T-helper 9 cell (primary cell): ENCODE measurements around the gene KLKB1.

Experiments
- DNase-seq: peaks from one replicate; pipeline ENCODE4 v3.0.0-alpha.2; 2020
- total RNA-seq, 2 donors: gene quantifications; one replicate each; lab custom pipeline; 2026; lab: John Stamatoyannopoulos, UW

KLKB1 gene
- 0 to 0.14 reads per million in 2 donors for total RNA-seq

DNA sequence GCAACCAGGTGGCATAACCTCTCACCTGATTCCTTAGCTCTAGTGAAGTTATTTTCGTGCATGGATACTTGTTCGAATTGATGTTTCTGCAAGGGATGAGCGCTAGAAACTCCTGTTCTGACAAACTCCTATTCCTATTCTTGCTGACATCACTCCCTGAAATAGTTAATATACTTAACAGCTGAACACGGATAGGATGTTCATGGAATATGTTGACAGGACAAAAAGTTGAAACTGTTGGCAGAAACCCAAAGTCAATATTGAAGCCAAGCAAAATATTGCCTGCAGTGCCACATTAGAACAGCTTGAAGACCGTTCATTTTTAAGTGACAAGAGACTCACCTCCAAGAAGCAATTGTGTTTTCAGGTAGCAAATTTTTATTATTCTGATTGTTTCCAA is at the start of gene KLKB1:
KLKB1 (plus strand) TSS at position 287 of the 400 bp plus-strand sequence. CDS start 689 bp downstream, outside the sequence.
- DNase-seq = no peak

DNA sequence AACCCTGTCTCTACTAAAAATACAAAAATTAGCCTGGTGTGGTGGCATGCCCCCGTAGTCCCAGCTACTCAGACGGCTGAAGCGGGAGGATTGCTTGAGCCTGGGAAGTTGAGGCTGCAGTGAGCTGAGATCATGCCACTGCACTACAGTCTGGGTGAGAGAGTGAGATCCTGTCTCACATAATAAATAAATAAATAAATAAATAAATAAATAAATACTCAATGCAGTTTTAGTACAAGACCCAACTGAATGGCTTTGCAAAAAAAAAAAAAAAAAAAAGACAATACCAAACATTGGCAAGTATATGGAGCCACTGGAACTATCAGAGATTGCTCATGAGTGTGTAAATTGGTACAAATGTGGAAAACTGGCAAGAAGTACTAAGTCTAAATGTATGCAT is 39.2 kb upstream of the KLKB1 start:
- DNase-seq = no peak

DNA sequence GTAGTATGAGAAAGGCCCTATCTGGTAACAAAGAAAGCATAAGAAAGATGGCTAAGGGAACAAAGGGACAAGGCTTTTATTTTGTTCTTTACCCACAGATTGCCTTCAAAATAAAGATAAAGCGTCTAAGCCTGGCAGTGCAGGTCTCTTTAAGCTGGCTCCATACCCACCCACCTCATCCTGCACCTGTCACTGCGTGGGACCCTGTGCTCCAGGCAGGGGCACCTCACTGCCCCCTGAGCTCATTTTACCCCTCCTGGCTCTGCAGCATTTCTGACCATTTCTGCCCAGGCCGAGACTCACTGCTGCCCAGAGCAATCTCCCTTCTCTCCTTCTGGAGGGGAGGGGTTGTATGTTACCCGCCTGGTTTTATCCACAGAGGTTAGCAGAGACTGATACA is 37.7 kb upstream of the KLKB1 start:
- DNase-seq = no peak

DNA sequence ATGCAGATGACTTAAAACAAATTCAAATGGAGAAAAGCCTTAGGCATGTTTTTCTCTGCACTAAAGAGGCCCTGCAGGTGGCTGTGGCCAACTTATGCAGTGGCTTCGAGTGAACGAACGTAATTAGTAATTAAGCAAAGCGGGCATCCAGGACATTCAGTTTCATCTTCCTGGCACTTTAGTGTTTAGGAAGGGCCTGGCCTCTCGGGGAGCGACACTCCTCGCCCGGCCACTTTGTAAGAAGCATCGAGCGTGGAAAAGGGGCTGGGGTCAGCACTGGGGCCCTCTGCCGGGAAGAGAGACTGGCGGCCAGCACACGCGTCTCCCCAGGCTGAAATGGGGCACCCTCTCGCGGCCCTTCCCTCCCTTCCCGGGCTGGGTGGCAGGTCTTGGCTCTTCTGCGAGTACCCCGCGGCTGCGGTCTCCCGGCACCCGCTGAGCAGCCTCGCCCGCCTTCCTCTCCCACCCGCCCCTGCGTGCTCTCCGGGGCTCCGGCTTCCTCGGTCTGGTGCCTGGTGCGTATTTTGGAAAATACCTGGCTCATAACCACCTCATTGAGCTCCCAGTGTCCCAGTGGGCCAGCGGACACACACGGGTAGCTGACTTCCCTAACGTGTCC is 36.6 kb upstream of the KLKB1 start:
- peak; percentile 36 for DNase-seq

DNA sequence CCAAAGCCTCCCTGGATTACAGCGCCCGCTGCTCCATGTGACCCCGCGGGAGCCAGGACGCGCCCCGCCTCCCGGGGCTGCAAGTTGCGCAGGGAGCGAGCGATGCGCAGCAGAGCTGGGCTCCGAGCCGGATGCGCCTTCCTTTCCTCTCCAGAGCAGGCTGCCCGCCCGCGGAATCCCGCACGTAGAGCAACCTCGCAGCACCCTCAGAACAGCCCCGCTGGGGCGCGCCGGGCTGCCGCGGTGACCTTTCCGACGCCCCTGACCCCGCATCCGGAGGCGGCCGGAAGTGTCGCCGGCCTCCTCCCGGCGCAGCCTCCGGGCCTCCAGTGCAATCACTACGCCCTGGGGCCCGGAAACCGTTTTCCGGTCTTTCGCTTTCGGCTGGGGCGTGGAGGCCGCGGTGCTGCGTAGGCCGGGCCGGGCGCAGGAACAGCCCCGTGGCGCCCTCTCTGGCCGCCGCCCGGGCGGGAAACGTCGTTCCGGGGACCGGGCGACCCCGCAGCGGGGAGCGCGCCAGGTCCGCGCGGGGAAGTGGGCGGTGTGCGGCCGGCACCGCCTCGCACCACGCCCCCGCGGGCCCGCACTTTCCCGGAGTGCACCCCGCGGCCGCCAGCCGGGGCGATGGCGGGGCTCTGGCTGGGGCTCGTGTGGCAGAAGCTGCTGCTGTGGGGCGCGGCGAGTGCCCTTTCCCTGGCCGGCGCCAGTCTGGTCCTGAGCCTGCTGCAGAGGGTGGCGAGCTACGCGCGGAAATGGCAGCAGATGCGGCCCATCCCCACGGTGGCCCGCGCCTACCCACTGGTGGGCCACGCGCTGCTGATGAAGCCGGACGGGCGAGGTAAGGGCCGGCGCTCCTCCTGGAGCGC is 35.9 kb upstream of the KLKB1 start, which contains the start of gene CYP4V2:
CYP4V2 (plus strand) TSS at position 368 of the 866 bp plus-strand sequence; CDS start at position 625, 257 bp downstream.
- peak; percentile 66 for DNase-seq

DNA sequence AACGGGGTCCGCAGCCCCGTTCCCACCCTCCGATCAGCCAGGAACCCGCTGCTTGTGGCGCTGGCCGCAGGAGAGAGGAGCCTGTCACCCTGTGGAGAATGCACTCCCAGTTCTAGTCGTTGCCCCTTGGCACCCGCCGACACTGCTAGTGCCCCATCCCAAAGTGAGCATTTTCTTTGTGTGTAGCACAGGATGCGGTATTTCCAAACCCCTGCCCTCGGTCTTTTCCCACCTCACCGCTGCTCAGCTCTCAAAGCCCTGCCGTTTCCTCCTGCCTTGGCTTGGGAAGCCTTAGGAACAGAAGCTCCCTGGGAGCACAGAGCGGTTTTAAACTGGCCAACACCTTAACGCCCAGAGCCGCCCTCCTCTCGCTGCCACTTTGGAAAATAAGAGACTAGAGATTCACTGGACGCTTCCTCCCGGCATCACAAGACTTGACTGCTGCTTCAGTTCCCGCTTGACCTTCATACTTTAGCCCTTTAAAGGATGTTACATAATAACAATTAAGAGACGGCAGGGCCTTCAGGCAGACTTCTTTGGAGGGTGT is 35.2 kb upstream of the KLKB1 start:
- no peak for DNase-seq

DNA sequence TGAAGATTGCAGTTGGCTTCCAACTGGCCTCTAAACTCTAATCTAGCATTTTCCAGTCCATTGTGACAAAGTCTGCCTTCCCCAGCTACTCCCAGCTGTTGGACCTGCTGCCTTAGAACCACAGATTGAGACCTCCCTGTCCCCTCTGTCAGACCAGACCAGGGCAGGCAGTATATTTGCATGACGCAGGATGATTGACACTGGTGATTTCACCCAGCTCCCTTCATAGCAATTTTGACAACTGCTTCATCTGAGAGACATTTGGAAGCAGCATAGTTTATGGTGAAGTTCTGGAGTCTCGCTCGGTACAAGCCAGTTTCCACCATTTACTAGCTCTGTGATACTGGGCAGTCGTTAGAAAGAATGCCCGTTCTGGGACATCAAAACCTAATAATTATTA is 33.5 kb upstream of the KLKB1 start:
- DNase-seq = no peak

DNA sequence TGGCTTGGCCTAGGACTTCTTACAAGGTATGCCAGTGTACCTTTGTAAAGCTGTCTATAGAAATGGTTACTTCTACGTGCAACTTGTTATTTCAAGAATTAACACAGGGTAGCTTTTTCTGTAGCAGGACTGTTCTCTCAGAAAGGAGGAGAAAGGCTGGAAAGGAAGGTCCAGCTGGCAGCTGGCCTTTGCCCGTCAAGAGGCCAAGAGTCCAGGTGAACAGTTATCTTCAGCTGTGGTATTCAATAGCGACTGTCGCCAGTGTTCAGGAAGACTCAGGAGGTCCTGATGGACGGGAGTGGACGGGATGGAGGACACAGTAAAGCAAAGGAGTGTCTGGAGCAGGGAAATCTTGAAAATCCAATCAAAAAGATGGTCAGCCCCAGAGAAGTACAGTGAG is 31.2 kb upstream of the KLKB1 start:
- no peak for DNase-seq

DNA sequence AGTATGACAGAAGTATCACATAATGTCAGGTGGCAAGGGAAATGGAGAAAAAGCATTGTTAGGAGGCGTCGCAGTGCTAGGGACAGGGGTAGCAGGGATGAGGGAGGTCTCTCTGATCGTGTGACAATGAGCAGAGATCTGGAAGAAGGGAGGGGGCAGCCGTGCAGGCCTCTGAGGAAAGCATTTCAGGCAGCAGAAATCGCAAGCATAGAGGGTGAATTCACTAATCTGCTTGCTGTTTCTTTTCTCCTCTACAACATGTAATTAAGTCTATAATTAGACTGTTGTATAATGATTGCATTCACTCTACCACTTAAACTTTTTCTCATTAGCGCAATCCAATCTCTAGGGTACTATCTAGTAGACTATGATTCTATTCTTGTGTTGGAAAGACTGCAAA is 26.8 kb upstream of the KLKB1 start:
- DNase-seq = no peak

DNA sequence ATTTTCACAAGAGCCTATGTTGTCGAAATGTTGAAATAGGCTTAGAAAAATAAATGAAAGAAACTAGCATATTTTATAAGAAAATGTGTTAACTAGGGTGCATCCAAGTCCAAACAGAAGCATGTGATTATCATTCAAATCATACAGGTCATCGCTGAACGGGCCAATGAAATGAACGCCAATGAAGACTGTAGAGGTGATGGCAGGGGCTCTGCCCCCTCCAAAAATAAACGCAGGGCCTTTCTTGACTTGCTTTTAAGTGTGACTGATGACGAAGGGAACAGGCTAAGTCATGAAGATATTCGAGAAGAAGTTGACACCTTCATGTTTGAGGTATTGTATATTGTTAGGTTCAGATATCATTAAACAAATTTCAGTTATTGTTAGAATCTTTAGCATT is 26.3 kb upstream of the KLKB1 start:
- DNase-seq = no peak

DNA sequence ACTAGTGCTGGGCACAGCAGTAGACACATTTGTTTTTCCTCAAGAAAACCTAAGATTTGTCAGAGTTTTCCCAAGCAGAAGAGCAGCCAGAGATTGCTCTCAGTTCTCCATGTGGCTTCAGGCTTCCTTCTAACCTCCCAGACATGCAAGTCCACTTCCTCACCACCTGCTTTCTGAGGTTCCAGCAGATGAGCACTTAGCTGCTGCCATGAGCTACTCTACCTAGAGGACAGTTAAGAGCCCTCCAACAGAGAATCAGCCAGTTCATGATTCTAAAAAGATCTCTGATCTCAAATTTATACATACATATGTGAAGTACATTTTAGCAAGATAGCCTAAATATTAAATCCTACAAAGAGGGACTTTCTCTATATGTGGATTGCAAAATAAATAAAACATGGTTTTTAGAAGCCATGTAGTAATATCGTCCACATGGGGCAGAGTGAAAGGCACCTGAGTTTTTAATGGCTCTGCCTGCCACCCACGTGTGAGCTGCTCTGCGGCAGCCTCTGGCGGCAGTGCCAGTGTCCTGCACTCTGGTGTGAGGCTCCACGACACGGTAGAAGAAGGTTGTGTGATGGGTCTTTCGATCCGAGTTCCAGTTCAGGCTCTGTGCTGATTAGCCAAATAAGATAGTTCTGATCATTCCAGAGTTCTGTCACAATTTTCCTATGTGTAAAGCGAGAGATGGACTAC is 25.6 kb upstream of the KLKB1 start:
- peak; percentile 33 for DNase-seq

DNA sequence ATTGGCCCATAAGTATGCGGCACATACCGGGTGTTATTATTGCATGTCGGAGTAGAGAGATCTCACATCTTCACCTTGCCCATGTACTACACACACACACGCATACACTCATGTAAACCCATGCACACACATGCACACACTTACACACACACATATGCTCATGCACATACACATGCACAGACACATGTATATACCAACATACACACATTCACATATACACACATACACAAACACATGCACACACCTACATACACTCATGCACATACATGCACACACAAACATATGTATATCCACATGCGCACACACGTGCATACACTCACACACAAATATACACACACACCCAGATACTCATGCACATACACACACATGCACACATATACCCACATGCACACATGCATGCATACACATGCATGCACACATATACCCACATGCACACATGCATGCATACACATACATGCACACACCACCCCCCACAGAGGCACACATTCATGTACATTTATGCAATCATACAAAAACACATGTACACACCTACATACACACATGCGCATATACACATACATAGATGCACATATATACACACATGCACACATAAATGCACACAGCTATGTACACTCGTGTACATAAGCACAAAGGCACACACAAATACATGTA is 24.7 kb upstream of the KLKB1 start:
- no peak for DNase-seq

DNA sequence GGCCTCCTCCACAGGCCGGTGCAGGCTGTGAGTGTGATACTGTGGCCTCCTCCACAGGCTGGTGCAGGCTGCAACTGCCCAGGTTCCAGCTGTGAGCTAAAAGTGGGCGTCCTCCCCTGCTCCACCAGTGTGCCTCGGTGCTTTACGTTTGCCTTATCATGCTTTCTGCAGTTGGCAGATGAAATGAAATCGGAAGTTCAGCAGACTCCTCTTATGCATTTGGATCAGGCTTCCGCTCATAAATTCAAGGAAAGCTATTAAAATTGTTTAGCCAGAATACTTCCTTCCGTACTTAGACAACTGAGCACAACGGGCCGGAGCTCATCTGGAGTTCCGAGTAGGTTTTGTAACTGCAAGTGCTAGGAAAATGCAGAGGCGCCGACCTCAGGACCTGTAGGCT is 23.9 kb upstream of the KLKB1 start:
- no peak for DNase-seq

DNA sequence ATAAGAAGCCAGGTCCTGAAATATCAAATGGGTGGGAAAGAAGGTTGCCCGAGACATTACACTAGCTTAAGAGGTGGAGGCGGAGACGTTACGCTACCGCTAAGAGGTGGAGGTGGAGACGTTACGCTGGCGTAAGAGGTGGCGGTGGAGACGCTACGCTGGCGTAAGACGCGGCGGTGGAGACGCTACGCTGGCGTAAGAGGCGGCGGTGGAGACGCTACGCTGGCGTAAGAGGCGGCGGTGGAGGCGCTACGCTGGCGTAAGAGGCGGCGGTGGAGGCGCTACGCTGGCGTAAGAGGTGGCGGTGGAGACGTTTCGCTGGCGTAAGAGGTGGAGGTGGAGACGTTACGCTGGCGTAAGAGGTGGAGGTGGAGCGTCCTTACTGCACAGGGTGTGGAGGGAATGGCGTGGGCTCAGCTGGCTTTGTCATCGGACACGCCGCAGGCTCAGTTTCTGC is 23.2 kb upstream of the KLKB1 start:
- no peak for DNase-seq

DNA sequence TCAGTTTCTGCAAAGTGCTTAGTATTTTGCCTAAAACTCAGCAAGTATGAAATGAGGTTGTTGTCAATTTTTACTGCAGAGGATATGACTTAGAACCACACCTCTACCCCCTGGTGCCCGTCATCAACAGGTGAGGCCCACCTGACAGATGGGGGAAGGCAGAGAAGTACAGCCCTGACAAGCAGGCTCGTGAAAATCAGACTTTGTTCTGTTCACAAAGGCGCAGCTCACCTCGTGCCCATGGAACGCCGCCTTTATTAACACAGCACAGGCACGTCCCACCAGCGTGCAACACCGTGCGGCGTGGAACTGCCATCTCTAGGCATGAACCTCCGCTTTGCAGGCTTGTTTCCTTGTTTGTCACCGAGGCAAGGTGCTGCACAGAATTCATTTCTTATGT is 22.6 kb upstream of the KLKB1 start:
- no peak for DNase-seq

DNA sequence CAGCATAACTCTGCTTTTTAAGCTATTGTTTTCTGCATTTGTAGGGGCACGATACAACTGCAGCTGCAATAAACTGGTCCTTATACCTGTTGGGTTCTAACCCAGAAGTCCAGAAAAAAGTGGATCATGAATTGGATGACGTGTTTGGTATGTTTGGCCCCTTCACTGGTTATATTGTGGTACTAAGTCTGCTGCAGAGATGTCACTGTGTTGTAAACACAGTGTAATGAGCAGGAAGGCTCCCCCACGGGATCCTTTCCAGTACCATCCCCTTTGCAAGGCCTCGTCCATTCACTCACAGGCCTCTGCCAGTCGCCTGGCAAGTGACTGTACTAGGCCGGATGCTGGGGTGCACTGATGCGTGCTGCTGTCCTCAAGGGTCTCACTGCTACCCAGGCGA is 22.2 kb upstream of the KLKB1 start:
- no peak for DNase-seq

DNA sequence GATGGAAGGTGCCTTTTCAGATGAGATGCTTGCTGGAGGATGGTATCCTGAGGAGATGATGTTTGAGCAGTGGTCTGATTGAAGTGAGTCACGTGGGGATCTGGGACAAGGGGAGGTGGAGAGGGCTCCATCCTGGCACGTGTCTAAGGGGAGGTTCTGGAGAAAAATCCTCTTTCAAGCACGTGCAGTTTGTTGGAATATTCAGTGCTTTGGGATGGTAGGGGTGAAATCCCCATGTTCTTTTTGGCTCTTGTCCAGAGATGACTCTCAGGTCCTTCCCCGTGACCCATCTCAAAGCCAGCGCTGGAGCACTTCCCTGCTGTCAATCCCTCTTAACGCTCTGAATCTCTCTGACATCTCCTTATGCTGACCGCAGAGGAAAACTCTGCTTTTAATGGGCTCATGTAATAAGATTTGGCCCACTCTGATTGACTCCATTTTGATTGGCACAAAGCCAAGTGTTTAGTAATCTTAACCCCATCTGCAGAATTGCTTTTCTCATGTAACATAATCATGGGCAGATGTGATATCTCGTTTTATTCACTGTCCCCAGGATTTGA is 10.8 kb upstream of the KLKB1 start:
- no peak for DNase-seq

DNA sequence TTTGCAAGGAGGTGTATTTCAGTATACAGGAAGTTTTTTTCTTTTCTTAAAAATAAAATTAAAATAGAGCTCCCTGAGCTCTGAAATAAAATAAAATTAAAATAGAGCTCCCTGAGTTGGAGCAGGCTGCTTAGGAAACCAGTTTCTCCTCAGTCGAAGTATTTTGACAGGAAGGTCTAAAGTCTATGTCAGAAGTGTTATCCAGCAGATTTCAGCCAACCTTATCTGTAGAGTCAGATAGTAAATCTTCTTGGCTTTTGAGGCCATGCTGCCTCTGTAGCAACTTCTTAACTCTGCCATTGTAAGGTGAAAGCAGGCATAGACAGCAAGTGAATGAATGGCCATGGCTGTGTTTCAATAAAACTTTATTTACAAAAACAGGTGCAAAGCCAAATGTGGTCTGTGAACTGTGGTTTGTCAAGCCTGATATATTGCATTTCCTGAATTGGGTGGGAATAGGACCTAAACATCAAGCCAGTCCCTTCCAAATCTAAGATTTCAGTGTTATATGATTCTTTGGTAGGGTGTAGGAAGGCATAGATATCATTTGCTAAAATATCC is 9.5 kb upstream of the KLKB1 start:
- no peak for DNase-seq

DNA sequence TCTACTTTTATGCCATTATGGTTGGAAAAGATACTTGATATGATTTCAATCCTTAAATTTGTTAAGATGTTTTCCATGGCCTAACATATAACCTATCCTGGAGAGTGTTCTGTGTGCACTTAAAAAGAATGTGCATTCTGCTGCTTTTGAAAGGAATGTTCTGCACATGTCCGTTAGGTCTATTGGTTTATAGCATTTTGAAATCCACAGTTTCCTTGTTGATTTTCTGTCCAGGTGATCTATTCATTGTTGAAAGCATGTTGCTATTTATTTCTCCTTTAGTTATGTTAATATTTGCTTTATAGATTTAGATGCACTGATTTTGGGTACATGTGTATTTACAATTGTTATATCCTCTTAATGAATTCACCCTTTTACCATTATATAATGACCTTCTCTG is 5.7 kb upstream of the KLKB1 start:
- no peak for DNase-seq

DNA sequence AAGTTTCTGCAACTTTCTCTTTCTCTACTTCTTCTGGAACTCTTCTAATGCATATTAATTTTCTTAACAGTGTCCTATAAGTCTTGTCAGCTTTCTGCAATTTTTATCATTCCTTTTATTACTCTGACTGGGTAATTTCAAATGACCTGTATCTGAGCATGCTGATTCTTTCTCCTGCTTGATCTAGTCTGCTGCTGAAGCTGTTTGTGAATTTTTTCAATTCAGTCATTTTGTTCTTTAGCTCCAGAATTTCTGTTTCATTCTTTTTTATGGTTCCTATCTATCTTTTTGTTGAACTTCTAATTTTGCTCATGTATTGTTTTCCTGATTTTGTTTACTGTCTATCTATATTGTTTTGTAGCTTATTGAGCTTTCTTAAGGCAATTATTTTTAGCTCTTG is 1.5 kb upstream of the KLKB1 start:
- DNase-seq = no peak

DNA sequence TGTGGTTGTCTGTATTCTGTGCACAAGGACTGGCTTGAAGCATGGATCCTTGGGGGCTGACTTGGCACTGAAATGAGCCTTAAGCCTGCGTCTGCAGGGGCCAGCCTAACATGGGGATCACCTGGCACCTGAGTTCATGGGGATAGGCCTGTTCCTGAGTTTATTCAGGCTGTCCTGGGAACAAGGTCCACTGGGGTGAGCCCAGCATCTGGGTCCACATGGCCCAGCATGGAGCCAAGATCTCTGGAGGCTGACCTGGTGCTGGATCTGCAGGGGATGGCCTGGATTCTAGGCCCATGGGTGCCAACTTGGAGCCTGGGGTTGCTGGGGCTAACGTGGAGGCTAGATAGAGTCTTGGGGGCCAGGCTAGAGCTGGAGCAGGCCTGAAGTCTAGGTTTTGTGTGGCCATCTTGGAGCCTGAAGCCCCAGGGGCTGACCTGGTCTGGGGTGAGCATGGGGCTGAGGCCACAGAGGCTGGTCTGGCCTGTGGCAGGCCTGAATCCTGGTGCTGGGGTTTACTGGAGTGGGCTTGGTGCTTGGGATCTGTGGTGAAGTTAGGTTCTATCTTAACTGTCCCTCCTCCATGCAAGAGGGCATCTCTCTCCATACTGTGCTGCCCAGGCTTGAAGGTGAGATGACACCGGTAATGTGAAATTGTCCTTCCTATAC is 652 bp upstream of the KLKB1 start:
- no peak for DNase-seq
